Endothelial cell of umbilical vein (primary cell): ENCODE data around the gene ZNF3.

Source experiments
- CTCF ChIP-seq, 2 donors: IDR thresholded peaks; 1 replicate in 1 of 2; 2 replicates in 1 of 2; pipeline ENCODE4 v1.5.1; 2011; ENCODE audit warnings: low read length in 2 of 2, mild to moderate bottlenecking in 2 of 2, moderate library complexity in 2 of 2, control low read depth in 1 of 2, inconsistent platforms in 1 of 2, low read depth in 1 of 2; ENCODE audit not compliant: insufficient read depth in 1 of 2; ENCODE audit errors: extremely low read depth in 1 of 2
- EZH2 ChIP-seq: IDR thresholded peaks from 2 replicates; pipeline ENCODE4 v1.6.1; 2012; ENCODE audit warnings: borderline replicate concordance, low read depth, mild to moderate bottlenecking, moderate library complexity, low read length, inconsistent platforms; ENCODE audit not compliant: severe bottlenecking
- JUN ChIP-seq: IDR thresholded peaks from 2 replicates; pipeline ENCODE4 v1.6.1; 2011; ENCODE audit warnings: borderline replicate concordance, low read depth; ENCODE audit not compliant: insufficient read length, insufficient read depth
- MAX ChIP-seq: IDR thresholded peaks from 2 replicates; pipeline ENCODE4 v1.6.1; 2011; ENCODE audit not compliant: insufficient read depth, insufficient read length
- MYC ChIP-seq: IDR thresholded peaks from one replicate; pipeline ENCODE4 v1.6.1; 2011; ENCODE audit warnings: mild to moderate bottlenecking, low read depth, low read length

GRCh38 chr7:100130608-100131453 lies 49.3 kb upstream of the ZNF3 start:
- peak; percentile 61 to 85 for TF ChIP-seq CTCF (IDR thresholded peaks at IDR 0.05; ENCODE audit: extremely low read depth in 1 of 2, insufficient read depth in 1 of 2, low read depth in 1 of 2, low read length in 2 of 2)
- no peak for TF ChIP-seq MYC
- no peak for TF ChIP-seq JUN
- no peak for TF ChIP-seq MAX
- TF ChIP-seq EZH2 = no peak
